GM18861 (cell line): ENCODE measurements around the gene EHD3.
A peak's percentile ranks its signal among the peaks of the same experiment; 100 is the strongest.

Source experiments
- ATAC-seq: cut with Tn5 transposase; IDR thresholded peaks from one replicate; pipeline ENCODE4 v1.9.1; 2021; ENCODE audit not compliant: unreplicated experiment

EHD3 gene

DNA sequence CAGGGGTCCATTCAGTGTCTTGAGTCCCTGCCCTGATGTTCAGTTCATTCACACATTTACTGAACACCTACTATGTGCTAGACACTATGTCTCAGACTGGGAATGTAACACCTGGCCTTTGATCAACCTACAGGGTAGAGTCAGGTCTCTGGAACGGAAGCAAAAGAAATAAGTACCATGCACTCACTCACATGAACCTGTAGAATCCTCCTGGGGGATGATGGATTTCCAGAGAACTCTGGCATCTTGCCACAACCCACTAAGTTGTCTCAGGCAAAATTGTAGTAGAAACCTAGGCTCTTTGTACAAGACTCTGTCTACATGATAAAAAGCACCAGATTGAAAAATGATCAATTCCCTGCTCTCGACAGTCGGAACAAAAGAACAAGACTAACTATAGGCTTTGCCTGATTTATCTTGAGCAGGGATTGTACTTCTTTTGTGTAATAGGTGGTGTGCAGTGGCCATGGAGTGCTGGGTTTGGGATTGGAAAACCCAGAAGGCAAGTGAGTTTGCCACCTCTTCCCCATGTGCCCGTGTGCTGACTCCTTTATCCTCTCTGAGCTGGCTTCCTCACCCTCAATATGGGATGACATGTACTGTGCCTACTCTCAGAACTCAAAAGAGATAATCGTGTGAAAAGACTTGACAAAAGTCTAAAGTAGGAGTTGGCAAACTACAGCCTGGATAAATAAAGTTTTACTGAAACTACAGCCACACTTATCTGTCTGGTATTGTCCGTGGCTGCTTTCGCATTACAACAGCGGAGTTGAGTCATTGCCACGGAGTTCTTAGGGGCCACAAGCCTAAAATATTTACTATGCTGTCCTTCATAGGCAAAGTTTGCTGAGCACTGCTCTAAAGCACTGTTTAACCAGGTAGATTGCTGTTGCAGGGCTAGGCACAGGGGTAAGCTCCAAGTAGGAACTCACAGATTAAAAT lies 21.0 kb upstream of the EHD3 start:
- no peak for ATAC-seq

DNA sequence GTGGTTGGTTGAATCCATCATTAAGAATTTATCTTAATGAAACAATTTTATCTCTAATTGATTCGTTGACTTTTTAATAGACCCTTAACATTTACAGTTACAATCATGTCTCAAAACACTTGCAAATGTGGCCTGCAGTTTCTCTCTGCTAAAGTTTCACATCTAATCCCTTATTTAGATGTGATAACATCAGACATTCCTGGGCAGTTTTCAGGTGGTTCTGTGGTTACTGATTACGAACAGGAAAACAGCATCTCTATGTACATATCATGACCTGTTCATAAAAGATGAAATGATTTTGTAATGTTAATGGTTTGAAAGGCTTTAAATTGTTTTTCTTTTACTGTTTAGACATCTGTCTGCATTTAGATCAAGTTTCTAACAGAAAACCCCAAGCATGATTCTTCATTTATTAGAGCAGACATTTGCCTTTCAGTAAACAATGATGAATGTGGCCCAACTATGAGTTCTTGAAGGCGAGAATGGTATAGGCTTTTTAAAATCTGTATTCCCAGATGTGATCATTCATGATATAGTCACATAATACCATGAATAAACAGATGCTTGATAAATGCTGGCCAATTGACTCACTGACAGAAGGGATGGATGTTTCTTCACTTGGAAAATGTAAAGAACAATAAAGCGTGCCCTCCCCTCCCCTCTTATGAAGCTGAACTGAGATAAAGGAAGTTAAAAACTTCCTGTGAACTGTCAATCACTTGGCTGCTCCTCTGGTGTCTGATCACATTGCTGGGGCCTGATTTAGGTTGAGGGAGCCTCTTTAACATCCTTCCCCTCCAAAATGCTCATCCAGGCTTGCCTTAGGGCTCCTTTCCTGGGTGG lies 20.1 kb upstream of the EHD3 start:
- ATAC-seq: no peak

DNA sequence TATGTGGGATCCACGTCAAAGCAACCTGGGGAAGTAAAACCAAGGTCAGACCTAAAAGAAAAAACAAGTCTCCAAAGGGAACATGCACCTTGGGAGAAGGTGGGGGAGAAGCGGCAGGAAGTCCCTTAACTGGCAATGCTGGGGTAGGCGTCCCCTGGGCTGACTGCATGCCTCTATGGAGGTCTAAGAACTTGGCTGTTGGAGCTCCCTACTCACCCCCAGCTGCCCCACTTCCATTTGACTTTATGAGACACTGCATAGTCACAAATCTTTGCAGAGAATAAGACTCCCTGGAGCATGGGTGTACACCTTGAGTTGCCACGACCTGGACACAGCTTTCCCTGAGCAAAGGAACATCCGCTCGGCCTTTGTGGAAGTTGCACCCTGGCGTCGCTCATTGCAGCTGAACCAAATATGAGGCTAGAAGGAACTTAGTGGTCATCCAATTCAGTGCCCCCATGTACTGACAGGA lies 19.5 kb upstream of the EHD3 start:
- ATAC-seq: no peak

DNA sequence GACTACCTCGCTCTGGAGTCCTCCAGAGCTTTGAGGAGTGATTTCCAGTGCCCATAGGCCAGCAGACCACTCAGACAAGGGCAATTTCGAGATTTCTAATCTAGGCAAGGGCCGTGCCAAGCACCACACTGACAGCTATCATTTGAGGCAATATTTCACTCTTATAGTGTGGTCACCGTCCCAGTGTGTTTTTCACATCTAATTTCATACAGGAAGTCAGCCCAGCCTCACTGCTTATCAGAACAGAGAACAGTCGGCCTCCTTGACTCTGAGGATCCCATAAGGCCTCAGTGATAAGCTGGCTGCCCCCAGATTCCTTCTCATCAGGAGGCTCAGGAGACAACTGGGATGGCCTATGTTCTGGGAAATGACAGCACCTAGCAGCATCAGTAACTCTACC lies 17.2 kb upstream of the EHD3 start:
- ATAC-seq: peak; percentile 28

DNA sequence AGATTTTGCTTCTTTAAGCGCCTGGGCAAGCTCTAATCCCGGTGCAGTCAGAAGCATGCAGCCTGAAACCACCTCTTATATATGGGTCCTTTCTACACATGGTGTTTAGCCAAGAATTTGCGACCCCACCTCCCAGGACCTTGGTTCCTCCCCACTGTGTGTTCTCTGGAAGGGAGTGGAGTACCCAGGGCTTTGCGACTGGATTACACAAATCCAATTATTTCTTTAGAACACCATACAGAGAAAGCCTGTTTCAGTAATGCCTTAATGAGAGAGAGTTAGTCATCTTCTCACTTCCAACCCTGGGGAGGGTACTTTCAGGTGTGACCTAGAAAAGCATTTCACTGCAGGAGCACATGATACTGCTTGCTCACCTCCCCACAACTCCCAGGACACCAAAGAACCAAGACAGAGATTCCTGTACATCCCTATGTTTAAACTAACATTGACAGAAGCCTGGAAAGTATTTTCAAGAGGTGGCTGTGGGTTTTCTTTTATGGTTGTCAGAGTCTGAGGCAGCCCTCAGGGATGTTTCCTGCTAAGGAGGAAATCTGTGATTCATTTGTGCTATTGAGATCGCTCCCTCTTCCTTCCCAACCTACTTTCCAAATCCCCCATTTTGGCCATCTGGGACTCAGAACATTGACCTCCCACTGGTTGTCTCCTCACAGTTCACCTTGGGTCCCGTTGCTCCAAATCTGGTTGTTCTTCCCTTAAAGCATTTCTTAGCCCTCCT lies 16.3 kb upstream of the EHD3 start, which contains the start of gene CAPN14:
Gene CAPN14 (minus strand): TSS at position 51 of the 736 bp plus-strand sequence. CDS start 12,068 bp downstream, outside the sequence.
- ATAC-seq: no peak

DNA sequence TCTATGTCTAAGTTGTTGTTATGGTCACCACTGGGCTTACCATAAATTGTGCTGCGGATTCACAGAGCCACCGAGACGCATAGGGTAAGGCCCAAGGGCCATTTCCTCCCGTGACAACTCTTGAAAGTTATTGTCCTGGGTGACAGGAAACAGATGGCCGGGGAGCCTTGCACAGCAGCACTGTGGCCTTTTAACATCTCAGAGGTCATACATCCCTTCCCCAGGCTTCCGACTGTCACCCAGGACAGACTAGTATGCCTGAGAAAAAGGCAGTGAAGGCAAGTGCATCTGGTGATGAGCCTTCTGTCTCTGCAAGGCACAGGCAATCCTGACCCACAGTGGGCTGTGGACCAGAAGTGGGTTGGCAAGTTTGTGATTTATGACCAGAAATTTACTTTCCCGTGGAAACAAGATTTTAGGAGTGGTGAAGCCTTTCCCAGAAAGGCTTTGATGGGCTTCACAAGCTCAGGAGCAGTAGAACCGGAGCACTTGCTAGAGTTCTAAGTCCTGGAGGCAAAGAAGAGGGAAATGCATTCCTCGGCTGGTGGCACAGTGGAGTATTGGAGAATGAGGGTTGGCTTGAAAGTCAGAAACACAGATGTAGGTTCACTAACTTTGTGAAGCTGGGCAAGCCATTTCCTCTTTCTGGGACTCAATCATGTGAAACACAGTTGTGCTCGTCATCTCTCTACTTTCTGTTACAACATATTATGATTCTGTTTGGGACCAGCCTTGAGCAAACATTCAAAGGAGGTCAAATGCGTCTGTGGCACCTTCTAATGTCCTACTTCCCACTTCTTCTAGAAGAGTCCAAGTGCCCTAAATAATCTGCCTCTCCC lies 14.6 kb upstream of the EHD3 start:
- peak; percentile 71 for ATAC-seq

DNA sequence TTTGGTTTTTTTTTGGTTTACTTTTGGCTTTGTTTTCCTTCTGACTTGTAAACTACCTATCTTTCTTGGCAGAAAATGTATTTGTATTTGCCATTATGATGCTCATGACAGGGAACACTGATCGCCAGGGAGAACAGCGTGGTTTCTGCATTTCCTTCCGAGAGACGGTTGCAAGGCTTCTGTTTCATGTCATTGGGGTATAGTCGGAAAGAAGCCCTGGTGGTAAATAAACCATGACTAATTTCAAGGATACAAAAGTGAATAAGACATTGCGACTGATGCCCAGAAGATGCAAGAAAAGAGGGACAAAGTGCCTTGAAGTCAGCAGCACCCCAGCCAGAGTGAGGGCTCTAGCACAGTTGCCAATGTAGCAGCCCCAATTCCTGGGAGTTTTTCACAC lies 12.4 kb upstream of the EHD3 start:
- no peak for ATAC-seq

DNA sequence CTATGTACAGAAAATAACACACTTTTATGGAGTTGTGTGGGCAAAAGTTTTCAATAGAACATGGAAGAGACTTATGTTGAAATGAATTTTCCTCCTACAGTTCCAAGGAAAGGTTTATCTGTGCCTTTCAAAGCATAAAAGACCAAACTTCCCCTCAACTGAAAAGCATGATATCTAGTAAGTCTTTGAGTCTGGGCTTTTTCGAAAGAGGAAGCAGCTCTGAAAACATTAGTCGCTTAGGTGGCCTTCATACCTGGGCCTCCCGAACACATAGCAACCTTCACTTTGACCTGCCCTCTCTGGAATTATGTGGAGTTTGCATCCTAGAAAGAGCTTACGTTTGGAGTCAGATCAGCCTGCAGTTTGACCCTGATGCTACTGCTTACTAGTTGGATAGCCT lies 11.9 kb upstream of the EHD3 start:
- no peak for ATAC-seq

DNA sequence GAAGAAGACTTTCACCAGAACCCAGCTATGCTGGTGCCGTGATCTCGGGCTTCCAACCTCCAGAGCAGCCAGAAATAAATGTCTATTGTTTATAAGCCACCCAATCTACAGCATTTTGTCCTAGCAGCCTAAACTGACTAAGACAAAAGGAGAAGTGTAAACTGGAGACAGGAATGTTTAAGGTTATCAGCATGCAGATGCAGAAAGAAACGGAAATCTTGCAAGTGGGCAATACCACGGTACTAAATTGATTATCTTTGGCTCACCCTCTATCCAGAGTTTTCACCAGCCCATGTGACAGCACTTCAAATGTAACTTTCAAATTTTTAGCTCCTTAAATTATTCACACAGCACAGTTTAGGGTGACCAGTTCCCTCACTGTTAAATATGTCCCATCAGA lies 10.9 kb upstream of the EHD3 start:
- no peak for ATAC-seq

DNA sequence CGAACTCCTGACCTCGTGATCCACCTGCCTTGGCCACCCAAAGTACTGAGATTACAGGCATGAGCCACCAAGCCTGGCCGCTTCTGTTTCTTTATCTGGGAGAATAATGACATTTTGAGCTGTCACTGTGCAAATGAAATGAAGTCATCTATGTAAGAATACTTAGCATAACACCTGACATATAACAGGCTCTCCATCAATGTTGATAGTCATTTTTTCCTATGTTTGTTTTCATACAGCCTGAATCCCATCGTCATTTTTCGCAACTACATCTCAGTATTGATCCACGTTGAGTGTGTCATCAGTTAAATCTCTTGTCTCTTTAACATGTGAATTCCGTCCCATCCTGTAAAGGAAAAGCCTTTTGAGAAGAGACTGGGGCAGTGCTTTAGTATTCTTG lies 10.2 kb upstream of the EHD3 start:
- no peak for ATAC-seq

DNA sequence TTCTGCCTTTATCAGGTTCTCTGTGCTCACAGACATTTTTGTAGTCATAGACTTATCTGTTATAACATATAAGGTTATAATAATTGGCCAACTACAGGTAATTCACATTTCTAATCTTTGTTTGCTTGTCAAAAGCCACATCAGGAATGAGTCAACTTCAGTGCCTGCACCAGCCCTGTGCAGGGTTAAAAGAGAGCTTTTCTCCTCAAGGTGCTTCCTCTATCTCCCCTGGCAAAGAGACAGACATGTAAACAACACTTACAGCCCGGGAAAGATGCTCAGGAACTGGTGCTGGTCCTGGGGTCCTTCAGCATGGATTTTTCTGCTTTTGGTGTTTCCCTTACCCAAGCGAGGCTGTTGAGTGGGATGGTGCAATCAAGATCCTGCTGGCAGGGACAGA lies 7.7 kb upstream of the EHD3 start:
- ATAC-seq: no peak

DNA sequence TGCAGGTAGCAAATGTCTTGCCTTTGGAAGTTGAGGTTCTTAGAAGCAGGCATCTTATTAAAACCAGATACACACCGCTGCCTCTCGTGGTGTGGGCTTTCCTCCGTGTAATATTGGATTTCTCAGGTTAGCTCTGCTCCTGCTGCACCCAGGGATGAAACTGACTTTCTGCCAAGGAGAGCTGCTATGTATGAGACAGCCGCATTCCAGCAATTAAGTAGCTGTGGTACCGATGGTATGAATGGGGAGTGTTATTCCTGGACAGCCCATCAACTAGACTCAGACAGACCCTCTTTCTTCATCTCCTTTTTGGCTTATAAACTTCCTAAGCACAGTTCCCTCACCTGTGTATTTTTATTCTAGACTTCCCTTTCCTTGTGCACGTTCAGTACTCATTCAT lies 6.8 kb upstream of the EHD3 start:
- ATAC-seq: no peak

DNA sequence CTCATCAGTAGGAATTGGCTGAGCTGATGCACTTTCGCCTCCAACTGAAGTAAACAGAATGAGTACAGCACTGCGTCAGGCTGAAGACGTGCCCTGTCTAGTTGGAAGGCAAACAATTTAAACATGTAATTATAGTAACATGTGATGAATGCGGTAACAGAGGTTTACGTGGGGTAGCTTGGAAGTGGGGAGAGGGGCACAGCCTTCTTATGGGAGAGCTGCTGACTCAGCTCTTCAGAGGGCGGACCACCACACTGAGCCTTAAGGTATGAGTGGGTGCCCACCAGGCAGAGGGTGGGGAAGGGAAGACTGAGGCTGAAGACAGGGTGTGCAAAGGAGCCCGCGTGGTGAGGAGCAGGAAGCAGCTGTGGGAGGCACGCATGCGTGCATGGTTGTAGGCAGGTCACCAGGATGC lies 6.2 kb upstream of the EHD3 start:
- ATAC-seq: no peak

DNA sequence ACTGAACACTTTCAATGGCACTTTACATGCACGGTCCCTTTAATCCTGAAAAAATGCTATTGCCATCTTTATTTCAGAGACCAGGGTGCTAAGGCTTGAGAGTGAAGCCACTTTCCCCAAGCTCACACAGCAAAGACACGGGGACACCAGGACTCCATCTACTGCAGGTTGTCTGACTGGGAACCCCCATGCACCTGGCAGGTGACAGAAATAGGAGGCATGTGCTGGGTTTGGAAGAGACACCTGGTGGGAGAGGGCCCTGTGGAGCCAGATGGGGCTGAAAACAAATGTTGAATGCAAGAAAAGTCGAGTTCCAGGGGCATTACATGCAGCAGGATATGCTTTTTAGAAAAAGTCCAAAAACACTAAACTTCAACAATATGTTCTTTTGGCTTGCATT lies 5.2 kb upstream of the EHD3 start:
- no peak for ATAC-seq

DNA sequence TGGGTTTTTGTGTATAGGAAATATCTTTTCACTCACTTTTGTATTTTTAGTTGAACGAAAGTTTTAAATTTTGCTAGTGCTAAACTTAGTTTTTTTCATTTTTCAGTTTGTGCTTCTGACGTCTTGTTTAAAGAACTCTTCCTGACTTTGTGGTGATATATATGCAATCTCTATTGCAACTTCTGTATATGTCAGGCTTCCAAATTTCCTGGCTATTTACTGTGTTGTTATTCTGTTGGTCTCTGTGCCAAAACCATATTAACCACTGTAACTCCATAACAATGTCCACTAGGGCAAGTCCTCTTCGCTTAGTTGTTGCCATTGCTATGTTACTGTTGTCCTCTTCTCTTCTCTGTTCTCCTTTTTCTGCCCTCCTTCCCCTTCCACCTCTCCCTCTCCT lies 3.2 kb upstream of the EHD3 start:
- no peak for ATAC-seq

DNA sequence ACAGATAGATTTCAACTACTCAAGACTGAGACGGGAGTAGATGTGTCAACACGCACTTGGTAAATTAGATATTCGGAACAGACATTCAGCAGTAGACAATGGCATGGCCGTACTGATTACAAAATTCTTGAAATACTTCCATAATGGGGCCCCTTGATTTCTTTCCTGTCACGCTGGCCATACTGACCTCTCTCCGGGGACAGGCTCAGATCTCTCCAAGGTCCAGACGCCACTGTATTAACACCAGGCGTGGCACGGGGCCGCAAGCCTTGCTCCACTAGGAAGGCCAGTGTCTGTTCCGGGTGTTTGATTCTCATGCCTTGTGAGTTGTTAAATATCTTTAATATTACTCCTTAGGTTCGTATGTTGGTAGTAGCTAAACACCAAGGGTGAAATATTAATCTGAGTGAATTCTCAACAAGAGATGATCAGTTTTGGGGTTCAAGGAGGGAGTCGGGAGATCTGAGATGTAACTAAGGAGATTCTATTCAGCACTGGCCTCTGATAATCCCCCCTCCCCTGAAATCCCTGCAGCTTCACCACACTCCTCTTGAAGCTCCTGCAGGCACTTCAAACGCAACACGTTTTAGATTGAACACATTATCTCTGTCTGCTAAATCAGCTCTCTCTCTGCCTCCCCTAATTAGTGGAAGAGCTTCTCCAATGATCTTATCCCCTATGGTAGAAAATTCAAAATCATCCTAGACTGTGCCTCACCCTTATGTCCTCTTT lies 2.2 kb upstream of the EHD3 start:
- ATAC-seq: no peak

DNA sequence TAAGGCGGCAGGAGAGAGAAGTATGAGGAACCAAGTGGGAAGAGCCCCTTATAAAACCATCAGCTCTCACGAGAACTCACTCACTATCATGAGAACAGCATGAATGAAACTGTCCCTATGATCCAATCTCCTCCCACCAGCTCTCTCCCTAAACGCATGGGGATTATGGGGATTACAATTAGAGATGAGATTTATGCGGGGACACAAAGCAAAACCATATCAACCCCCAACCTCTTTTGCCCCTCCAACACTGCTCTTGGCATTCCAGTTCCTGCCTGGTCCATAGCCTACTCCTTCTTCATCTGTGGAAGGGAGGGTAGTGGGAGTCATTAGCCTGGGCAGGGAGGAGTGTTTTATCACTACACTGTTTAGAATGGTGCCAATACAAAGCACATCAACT lies 1.4 kb upstream of the EHD3 start:
- no peak for ATAC-seq

DNA sequence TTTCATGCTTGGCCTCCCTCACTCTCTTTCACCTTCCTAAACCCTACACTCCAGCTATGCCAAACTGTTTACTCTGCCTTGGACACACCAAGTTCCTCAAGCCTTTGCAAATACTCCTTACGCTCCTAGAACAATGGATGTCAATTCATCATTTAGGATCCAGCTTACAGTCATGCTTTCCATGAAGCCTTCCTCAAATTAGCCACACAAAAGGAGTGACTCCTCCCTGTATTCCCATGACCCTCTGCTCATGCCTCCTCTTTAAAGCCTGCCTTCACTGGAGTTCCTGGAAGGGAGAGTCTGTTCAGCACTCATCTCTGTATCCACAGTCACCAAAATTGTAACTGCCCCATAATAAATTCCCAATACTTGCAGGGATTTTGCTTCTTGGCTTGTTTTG lies 721 bp upstream of the EHD3 start:
- no peak for ATAC-seq

DNA sequence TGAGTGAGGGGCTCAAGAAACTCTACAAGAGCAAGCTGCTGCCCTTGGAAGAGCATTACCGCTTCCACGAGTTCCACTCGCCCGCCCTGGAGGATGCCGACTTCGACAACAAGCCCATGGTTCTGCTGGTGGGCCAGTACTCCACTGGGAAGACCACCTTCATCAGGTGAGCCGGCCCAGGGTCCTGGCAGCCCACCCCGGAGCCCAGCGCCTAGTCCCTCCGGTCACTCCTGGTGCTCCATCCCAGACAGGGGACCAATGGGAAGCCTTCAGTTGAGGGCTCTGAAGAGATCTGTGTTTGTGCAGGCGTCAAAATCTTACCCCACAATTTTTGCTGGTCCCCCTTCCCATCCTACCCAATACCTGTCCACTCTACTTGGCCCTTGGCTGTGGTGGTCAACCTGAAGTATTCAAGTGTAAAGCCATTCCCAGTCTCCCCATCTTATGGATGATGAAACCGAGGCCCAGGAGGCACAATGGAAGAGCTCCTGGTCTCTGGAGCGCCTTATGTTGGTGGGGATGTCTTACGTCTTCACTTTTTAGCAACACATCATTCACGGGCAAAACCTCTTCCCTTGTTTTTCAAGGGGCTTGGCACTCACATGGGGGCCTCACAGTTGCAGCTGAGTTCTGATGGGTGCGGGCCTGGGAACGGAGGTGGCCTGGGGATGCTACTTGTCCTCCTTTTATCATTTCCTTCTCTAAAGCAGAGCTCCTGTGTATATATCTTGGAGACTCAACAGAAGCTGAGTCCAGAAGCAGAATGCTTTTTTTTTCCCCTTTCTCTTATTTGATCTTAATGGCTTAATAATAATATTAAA lies 941 bp downstream of the EHD3 start:
- no peak for ATAC-seq
